ENCODE results near the gene DAPK1.

- TF ChIP-seq, protein P1, sequence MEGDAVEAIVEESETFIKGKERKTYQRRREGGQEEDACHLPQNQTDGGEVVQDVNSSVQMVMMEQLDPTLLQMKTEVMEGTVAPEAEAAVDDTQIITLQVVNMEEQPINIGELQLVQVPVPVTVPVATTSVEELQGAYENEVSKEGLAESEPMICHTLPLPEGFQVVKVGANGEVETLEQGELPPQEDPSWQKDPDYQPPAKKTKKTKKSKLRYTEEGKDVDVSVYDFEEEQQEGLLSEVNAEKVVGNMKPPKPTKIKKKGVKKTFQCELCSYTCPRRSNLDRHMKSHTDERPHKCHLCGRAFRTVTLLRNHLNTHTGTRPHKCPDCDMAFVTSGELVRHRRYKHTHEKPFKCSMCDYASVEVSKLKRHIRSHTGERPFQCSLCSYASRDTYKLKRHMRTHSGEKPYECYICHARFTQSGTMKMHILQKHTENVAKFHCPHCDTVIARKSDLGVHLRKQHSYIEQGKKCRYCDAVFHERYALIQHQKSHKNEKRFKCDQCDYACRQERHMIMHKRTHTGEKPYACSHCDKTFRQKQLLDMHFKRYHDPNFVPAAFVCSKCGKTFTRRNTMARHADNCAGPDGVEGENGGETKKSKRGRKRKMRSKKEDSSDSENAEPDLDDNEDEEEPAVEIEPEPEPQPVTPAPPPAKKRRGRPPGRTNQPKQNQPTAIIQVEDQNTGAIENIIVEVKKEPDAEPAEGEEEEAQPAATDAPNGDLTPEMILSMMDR (IDR thresholded peaks at IDR 0.05; ENCODE audit: borderline replicate concordance, extremely low read depth, low read length, poor library complexity, severe bottlenecking): no peak
- TF ChIP-seq EZH2 (IDR thresholded peaks at IDR 0.05; ENCODE audit: borderline replicate concordance, low read depth, low read length, severe bottlenecking): no peak
These were observed 3.0 kb downstream of the DAPK1 start for GRCh38 chr9:87500491-87501270.

All from DND-41 (cell line).